H9 (cell line): ENCODE measurements around the gene SLC12A8. TPM values are rescaled to one million over a fixed set of nuclear protein-coding genes. Genes with fewer than 3 reads are reported as not detected.
A peak's percentile ranks its signal among the peaks of the same experiment; 100 is the strongest.

Experiments used
- DNase-seq: peaks from one replicate; pipeline ENCODE4 v3.0.0-alpha.2; 2017
- H2AFZ ChIP-seq: one replicate; pipeline ENCODE4 v1.6.1; 2013; ENCODE audit warnings: mild to moderate bottlenecking, low read length, control low read depth, moderate library complexity
- H2AK5ac ChIP-seq: 2 replicates; pipeline ENCODE4 v1.6.1; 2013; ENCODE audit warnings: low read length, control low read depth, mixed read lengths; ENCODE audit not compliant: insufficient read length
- H2BK120ac ChIP-seq: one replicate; pipeline ENCODE4 v1.6.1; 2013; ENCODE audit warnings: low read depth, mild to moderate bottlenecking, low read length, control low read depth, inconsistent platforms; ENCODE audit not compliant: poor library complexity, severe bottlenecking
- H2BK12ac ChIP-seq: 2 replicates; pipeline ENCODE4 v1.6.1; 2013; ENCODE audit warnings: low read length, control low read depth, mixed read lengths, low read depth; ENCODE audit not compliant: insufficient read length
- H2BK15ac ChIP-seq: 2 replicates; pipeline ENCODE4 v1.6.1; 2013; ENCODE audit warnings: low read depth, low read length, control low read depth
- H2BK20ac ChIP-seq: one replicate; pipeline ENCODE4 v1.6.1; 2013; ENCODE audit warnings: low read depth, mild to moderate bottlenecking, low read length, control low read depth, inconsistent platforms; ENCODE audit not compliant: poor library complexity, severe bottlenecking
- H2BK5ac ChIP-seq: 2 replicates; pipeline ENCODE4 v1.6.1; 2013; ENCODE audit warnings: low read length, control low read depth, mixed read lengths; ENCODE audit not compliant: insufficient read length
- H3K14ac ChIP-seq: 2 replicates; pipeline ENCODE4 v1.6.1; 2013; ENCODE audit warnings: low read length, control low read depth; ENCODE audit not compliant: insufficient read depth
- H3K18ac ChIP-seq: 2 replicates; pipeline ENCODE4 v1.6.1; 2013; ENCODE audit warnings: low read depth, mild to moderate bottlenecking, mixed read lengths, low read length, control low read depth; ENCODE audit not compliant: insufficient read length
- H3K23ac ChIP-seq: 2 replicates; pipeline ENCODE4 v1.6.1; 2013; ENCODE audit warnings: low read length, control low read depth, mixed read lengths, low read depth; ENCODE audit not compliant: insufficient read length
- H3K23me2 ChIP-seq: 2 replicates; pipeline ENCODE4 v1.6.1; 2013; ENCODE audit warnings: low read depth, mild to moderate bottlenecking, mixed read lengths, low read length, control low read depth; ENCODE audit not compliant: insufficient read length, poor library complexity, severe bottlenecking
- H3K27ac ChIP-seq: 2 replicates; pipeline ENCODE4 v1.5.1; 2013; ENCODE audit warnings: low read length, control low read depth, mixed read lengths, low read depth; ENCODE audit not compliant: insufficient read length
- H3K27me3 ChIP-seq: 2 replicates; pipeline ENCODE4 v1.6.1; 2013; ENCODE audit warnings: low read length, control low read depth, inconsistent platforms; ENCODE audit not compliant: insufficient read depth
- H3K4ac ChIP-seq: 2 replicates; pipeline ENCODE4 v1.6.1; 2013; ENCODE audit warnings: low read depth, mild to moderate bottlenecking, control low read depth, inconsistent platforms, low read length, moderate library complexity
- H3K4me1 ChIP-seq: 2 replicates; pipeline ENCODE4 v1.6.1; 2013; ENCODE audit warnings: low read length, control low read depth, inconsistent platforms; ENCODE audit not compliant: insufficient read depth
- H3K4me2 ChIP-seq: 2 replicates; pipeline ENCODE4 v1.6.1; 2013; ENCODE audit warnings: low read length, control low read depth, mixed read lengths; ENCODE audit not compliant: insufficient read length, insufficient read depth
- H3K56ac ChIP-seq: 2 replicates; pipeline ENCODE4 v1.6.1; 2013; ENCODE audit warnings: low read depth, mild to moderate bottlenecking, mixed read lengths, low read length, control low read depth; ENCODE audit not compliant: insufficient read length
- H3K79me1 ChIP-seq: 2 replicates; pipeline ENCODE4 v1.6.1; 2013; ENCODE audit warnings: low read depth, mild to moderate bottlenecking, moderate library complexity, low read length, control low read depth, inconsistent platforms; ENCODE audit not compliant: insufficient read depth, poor library complexity, severe bottlenecking
- H3K79me2 ChIP-seq: 2 replicates; pipeline ENCODE4 v1.6.1; 2013; ENCODE audit warnings: low read length, control low read depth, inconsistent platforms; ENCODE audit not compliant: insufficient read depth
- H3K9ac ChIP-seq: 2 replicates; pipeline ENCODE4 v1.6.1; 2013; ENCODE audit warnings: low read length, control low read depth, mixed read lengths; ENCODE audit not compliant: insufficient read length; ENCODE audit errors: extremely low read depth
- H3K9me3 ChIP-seq: one replicate; pipeline ENCODE4 v1.6.1; 2013; ENCODE audit warnings: low read depth, low read length, inconsistent platforms; ENCODE audit not compliant: control insufficient read depth
- H3T11ph ChIP-seq: one replicate; pipeline ENCODE4 v1.6.1; 2013; ENCODE audit warnings: mild to moderate bottlenecking, low read length, control low read depth, inconsistent platforms
- H4K20me1 ChIP-seq: one replicate; pipeline ENCODE4 v1.6.1; 2013; ENCODE audit not compliant: control insufficient read depth, insufficient read length, insufficient read depth
- H4K5ac ChIP-seq: 2 replicates; pipeline ENCODE4 v1.6.1; 2013; ENCODE audit warnings: low read depth, mild to moderate bottlenecking, mixed read lengths, low read length, control low read depth; ENCODE audit not compliant: insufficient read length
- H4K8ac ChIP-seq: replicated peaks from 2 replicates; pipeline ENCODE4 v1.6.1; 2013; ENCODE audit warnings: low read length, control low read depth, mixed read lengths, low read depth; ENCODE audit not compliant: insufficient read length
- H4K91ac ChIP-seq: 2 replicates; pipeline ENCODE4 v1.6.1; 2013; ENCODE audit warnings: low read depth, mild to moderate bottlenecking, moderate library complexity, mixed read lengths, low read length, control low read depth; ENCODE audit not compliant: insufficient read length
- H3K27ac Mint-ChIP-seq, 3 experiments: 2 replicates in 2 of 3; 3 replicates in 1 of 3; pipeline ENCODE4 v1.8.0; 2020 to 2021; ENCODE audit warnings: mixed read lengths in 3 of 3, mild to moderate bottlenecking in 1 of 3, moderate library complexity in 1 of 3
- H3K27me3 Mint-ChIP-seq: 2 replicates; pipeline ENCODE4 v1.8.0; 2021; ENCODE audit warnings: low read depth, mild to moderate bottlenecking, moderate library complexity, mixed read lengths
- H3K36me3 Mint-ChIP-seq, 3 experiments: 2 replicates in 2 of 3; 3 replicates in 1 of 3; pipeline ENCODE4 v1.8.0; 2020 to 2021; ENCODE audit warnings: low read depth in 3 of 3, mixed read lengths in 3 of 3; ENCODE audit not compliant: insufficient read depth in 1 of 3
- H3K4me1 Mint-ChIP-seq, 2 experiments: 2 replicates each; pipeline ENCODE4 v1.8.0; 2020; ENCODE audit warnings: mixed read lengths in 2 of 2
- H3K4me3 Mint-ChIP-seq, 2 experiments: 2 replicates in 1 of 2; 3 replicates in 1 of 2; pipeline ENCODE4 v1.8.0; 2020 to 2021; ENCODE audit warnings: mild to moderate bottlenecking in 2 of 2, mixed read lengths in 2 of 2, moderate library complexity in 1 of 2
- H3K9me3 Mint-ChIP-seq, 2 experiments: 2 replicates in 1 of 2; 3 replicates in 1 of 2; pipeline ENCODE4 v1.8.0; 2020; ENCODE audit warnings: mild to moderate bottlenecking in 2 of 2, mixed read lengths in 2 of 2, moderate library complexity in 1 of 2
- CTCF ChIP-seq: fragments of 200-600 bp; sonication (generic); conservative IDR thresholded peaks from 3 replicates; pipeline ENCODE4 v1.8.0; 2021; ENCODE audit warnings: antibody characterized with exemption, mild to moderate bottlenecking
- WGBS: extraction: QIAGEN DNeasy Blood & Tissue Kit; methylation state at CpG from one replicate; pipeline ENCODE4 v1.1.7; 2013; ENCODE audit warnings: missing lambda C conversion rate, low lambda C conversion rate, mixed read lengths; ENCODE audit not compliant: insufficient read length; ENCODE audit errors: extremely low coverage; 5-methylcytosine and 5-hydroxymethylcytosine counted together
- total RNA-seq: library from RNA; stranded (reverse); gene quantifications from 2 replicates; pipeline ENCODE4 v1.2.1, GENCODE V29; 2021

The SLC12A8 gene
- total RNA-seq, 1 experiment from 2014 or later, result 8.2 TPM

GRCh38 chr3:125144653-125145314 lies 67.8 kb downstream of the SLC12A8 start:
- Histone ChIP-seq H3K27me3 (no peaks in the 10 kb centered on the region), H2BK5ac (no peak overlapping the region), H2BK120ac (no peak overlapping the region), H3K23me2 (peaks cover 3% of the 10 kb centered on the region), H2BK15ac (no peak overlapping the region), H2AFZ (no peak overlapping the region), H3K4ac (no peak overlapping the region), H2BK12ac (no peak overlapping the region), H3K56ac (no peak overlapping the region), H3K79me1 (no peaks in the 10 kb centered on the region), H3K9ac (no peak overlapping the region), H4K8ac (no peak overlapping the region), H4K20me1 (no peaks in the 10 kb centered on the region), H3T11ph (no peak overlapping the region), H2AK5ac (no peak overlapping the region), H3K9me3 (no peaks in the 10 kb centered on the region), H3K27ac (no peak overlapping the region), H3K79me2 (no peaks in the 10 kb centered on the region), H4K91ac (no peak overlapping the region), H3K23ac (no peak overlapping the region), H3K4me1 (peaks cover 11% of the 10 kb centered on the region; the same call in 1 of the 2 replicates), H4K5ac (no peak overlapping the region), H3K14ac (no peak overlapping the region), H3K4me2 (no peak overlapping the region), H2BK20ac (no peak overlapping the region), H3K18ac (no peak overlapping the region)
- Mint-ChIP-seq H3K27ac (peak overlapping the region in 1 of 3 experiments; percentile 33; a peak in 1 of 7 replicates), H3K36me3 (peaks cover 0 to 7% (median 6%) of the 10 kb centered on the region in 3 experiments; a peak in 3 of 7 replicates), H3K27me3 (peaks cover 29% of the 10 kb centered on the region), H3K9me3 (no peaks in the 10 kb centered on the region), H3K4me3 (no peak overlapping the region), H3K4me1 (peaks cover 48 to 65% of the 10 kb centered on the region in 2 experiments)
- no CpG with 5 or more reads among the region's 5 CpGs for WGBS
- DNase-seq, result no peak
- no peak for TF ChIP-seq CTCF
